ENCODE results near the gene TBC1D8.

Gene TBC1D8

DNA sequence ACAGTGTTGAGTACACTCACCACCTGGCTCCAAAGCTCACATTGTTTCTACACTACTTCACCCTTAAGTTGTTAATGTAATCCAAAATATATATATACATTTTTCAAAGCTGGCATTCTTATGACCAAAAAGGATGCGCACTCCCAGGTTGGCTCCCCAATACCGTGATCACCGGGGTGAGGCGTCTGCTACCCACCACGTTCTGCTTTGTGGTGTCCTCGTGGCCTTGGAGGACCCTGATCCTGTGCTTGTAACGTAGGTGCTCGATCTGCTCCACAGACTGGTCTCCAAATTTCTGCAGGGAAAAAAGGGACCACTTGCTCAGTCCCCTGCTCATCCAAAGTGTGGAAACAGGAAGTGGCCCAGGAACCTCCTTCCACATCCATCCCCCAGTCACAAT lies 123.3 kb downstream of the TBC1D8 start:
- in situ Hi-C loops (cut with HindIII; ENCODE audit: low sequenced_read_pairs), result no loop called here
- no peak for DNase-seq (ENCODE audit: low read depth, low spot score)
- no peak for TF ChIP-seq CTCF (IDR thresholded peaks at IDR 0.05; ENCODE audit: low read depth, low read length)
- H3K4me3 ChIP-seq (ENCODE audit: low read depth, low read length), result no peak overlapping the region

DNA sequence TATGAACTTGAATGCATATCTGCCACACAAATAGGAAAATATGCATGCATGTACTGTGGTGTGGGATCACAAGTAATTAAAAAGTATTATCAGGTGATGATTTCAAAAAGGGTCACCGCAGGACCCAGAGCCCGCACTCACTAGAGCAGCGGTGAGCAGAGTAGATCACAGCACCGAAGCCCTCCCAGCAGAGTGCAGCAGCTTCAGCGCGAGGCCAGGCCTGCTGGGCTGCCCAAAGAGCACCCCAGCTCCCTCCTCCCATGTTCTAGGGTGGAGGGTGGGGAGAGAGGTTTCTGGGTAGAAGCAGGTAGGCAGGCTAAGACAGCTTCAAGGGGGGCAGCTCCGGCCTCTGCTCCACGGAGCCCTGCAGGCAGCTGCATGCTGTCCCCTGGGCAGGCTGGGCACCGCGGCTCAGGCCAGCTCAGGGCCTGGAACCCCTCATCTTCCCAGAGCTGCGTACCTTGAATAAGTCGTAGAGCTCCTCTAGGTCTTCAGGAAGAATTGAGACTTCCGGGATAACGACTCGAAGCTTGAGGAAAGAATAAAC lies 124.2 kb downstream of the TBC1D8 start:
- no peak for TF ChIP-seq CTCF (IDR thresholded peaks at IDR 0.05; ENCODE audit: low read depth, low read length)
- no peak for DNase-seq (ENCODE audit: low read depth, low spot score)
- no peak overlapping the region for H3K4me3 ChIP-seq (ENCODE audit: low read depth, low read length)
- in situ Hi-C loops (cut with HindIII; ENCODE audit: low sequenced_read_pairs), result no loop called here

GRCh38 chr2:101026253-101026701 lies 124.9 kb downstream of the TBC1D8 start:
- H3K4me3 ChIP-seq (ENCODE audit: low read depth, low read length), result no peak overlapping the region
- in situ Hi-C loops (cut with HindIII; ENCODE audit: low sequenced_read_pairs), result no loop called here
- DNase-seq (ENCODE audit: low read depth, low spot score), result no peak
- no peak for TF ChIP-seq CTCF (IDR thresholded peaks at IDR 0.05; ENCODE audit: low read depth, low read length)

- TF ChIP-seq CTCF (IDR thresholded peaks at IDR 0.05; ENCODE audit: low read depth, low read length), result no peak
- H3K4me3 ChIP-seq (ENCODE audit: low read depth, low read length), result no peak overlapping the region
- in situ Hi-C loops (cut with HindIII; ENCODE audit: low sequenced_read_pairs), result no loop called here
- DNase-seq (ENCODE audit: low read depth, low spot score), result no peak
Measured at GRCh38 chr2:101025561-101025960, 125.6 kb downstream of the TBC1D8 start.

DNA sequence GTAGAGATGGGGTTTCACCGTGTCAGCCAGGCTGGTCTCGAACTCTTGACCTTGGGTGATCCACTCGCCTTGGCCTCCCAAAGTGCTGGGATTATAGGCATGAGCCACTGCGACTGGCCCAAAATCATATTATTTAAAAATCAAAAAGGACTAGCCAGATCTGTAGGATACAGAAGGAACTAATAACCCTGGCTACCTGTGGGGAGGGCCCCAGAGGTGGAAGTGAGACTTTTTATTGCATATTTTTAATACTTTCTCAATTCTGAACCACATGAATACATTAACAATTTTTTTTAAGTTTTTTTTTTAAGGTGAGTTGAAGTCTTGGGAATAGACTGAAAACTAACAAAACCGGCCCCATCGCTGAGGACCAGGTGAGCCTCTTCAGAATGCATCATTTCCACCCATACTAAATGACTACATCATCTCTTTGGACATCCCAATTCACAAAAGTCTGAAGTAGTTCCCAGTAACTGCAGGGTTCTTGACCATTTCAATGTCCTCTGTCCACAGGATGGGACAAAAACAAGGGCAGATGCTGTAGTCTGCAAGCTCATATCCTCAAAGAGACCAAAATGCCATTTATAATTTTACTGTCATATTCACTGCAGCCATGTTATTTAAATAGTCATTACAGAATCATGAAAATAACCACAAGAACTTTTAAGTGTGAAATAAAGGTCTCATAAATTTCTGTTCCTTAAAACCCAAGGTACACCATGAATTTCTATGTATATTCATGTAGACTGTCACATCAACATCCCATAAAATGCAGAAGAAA lies 127.7 kb downstream of the TBC1D8 start:
- no peak for TF ChIP-seq CTCF (IDR thresholded peaks at IDR 0.05; ENCODE audit: low read depth, low read length)
- DNase-seq (ENCODE audit: low read depth, low spot score), result no peak
- no peak overlapping the region for H3K4me3 ChIP-seq (ENCODE audit: low read depth, low read length)
- in situ Hi-C loops (cut with HindIII; ENCODE audit: low sequenced_read_pairs), result no loop called here

GRCh38 chr2:101022221-101022620 lies 129.0 kb downstream of the TBC1D8 start:
- H3K4me3 ChIP-seq (ENCODE audit: low read depth, low read length), result no peak overlapping the region
- no peak for TF ChIP-seq CTCF (IDR thresholded peaks at IDR 0.05; ENCODE audit: low read depth, low read length)
- no peak for DNase-seq (ENCODE audit: low read depth, low spot score)
- in situ Hi-C loops (cut with HindIII; ENCODE audit: low sequenced_read_pairs), result no loop called here

Data from astrocyte of the spinal cord (primary cell).